ENCODE data around the gene MRPS11. TPM values are rescaled to one million over a fixed set of nuclear protein-coding genes. Genes with fewer than 3 reads are reported as not detected.
"Not testable (repeated sequence)": the region's sequence is repeated elsewhere in the genome, so short reads cannot be mapped to it uniquely, and the experiment has no call there.

The MRPS11 gene
- polyA plus RNA-seq, 5 donors = 36.1 to 47.1 (median 40.8) TPM

- DNase-seq = no peak
Measured at GRCh38 chr15:88487796-88488523, 20.5 kb downstream of the MRPS11 start.

- DNase-seq = no peak
Measured at GRCh38 chr15:88489321-88489720, 21.8 kb downstream of the MRPS11 start.

- DNase-seq = no peak
Measured at GRCh38 chr15:88490036-88490435, 22.5 kb downstream of the MRPS11 start.

- DNase-seq = no peak
Measured at GRCh38 chr15:88491158-88491557, 23.6 kb downstream of the MRPS11 start.

GRCh38 chr15:88493844-88494243, 26.3 kb downstream of the MRPS11 start:
- DNase-seq = no peak

- no peak for DNase-seq
Measured at GRCh38 chr15:88497109-88497765, 29.7 kb downstream of the MRPS11 start.

- DNase-seq = no peak
Measured at GRCh38 chr15:88498996-88499395, 31.5 kb downstream of the MRPS11 start.

- no peak for DNase-seq
Measured at GRCh38 chr15:88504445-88504844, 36.9 kb downstream of the MRPS11 start.

- DNase-seq = no peak
Measured at GRCh38 chr15:88505721-88506120, 38.2 kb downstream of the MRPS11 start.

GRCh38 chr15:88506628-88507027, 39.1 kb downstream of the MRPS11 start:
- DNase-seq = no peak

GRCh38 chr15:88509321-88509720, 41.8 kb downstream of the MRPS11 start:
- no peak for DNase-seq

- no peak for DNase-seq
Measured at GRCh38 chr15:88509964-88510363, 42.5 kb downstream of the MRPS11 start.

GRCh38 chr15:88511161-88511560, 43.7 kb downstream of the MRPS11 start:
- no peak for DNase-seq

- no peak for DNase-seq
Measured at GRCh38 chr15:88512078-88512477, 44.6 kb downstream of the MRPS11 start.

GRCh38 chr15:88512601-88513000, 45.1 kb downstream of the MRPS11 start:
- no peak for DNase-seq

GRCh38 chr15:88513195-88513594, 45.7 kb downstream of the MRPS11 start:
- DNase-seq = no peak

GRCh38 chr15:88518903-88519302, 51.4 kb downstream of the MRPS11 start:
- DNase-seq = no peak

GRCh38 chr15:88524094-88524493, 56.6 kb downstream of the MRPS11 start:
- not testable (repeated sequence) for DNase-seq

GRCh38 chr15:88525418-88525817, 57.9 kb downstream of the MRPS11 start:
- DNase-seq = no peak

- no peak for DNase-seq
Measured at GRCh38 chr15:88526247-88526879, 58.9 kb downstream of the MRPS11 start.

GRCh38 chr15:88529021-88529630, 61.6 kb downstream of the MRPS11 start:
- no peak for DNase-seq
